ENCODE measurements around the gene SNTB2.
"Not testable (repeated sequence)": the region's sequence is repeated elsewhere in the genome, so short reads cannot be mapped to it uniquely, and the experiment has no call there.

Gene SNTB2

GRCh38 chr16:69236319-69236718 lies 49.4 kb downstream of the SNTB2 start:
- no peak for DNase-seq (ENCODE audit: low spot score)

GRCh38 chr16:69237296-69237695 lies 50.3 kb downstream of the SNTB2 start:
- DNase-seq (ENCODE audit: low spot score) = no peak

- no peak for DNase-seq (ENCODE audit: low spot score)
Observed at GRCh38 chr16:69239851-69240250, 52.9 kb downstream of the SNTB2 start.

GRCh38 chr16:69240331-69240730 lies 53.4 kb downstream of the SNTB2 start:
- no peak for DNase-seq (ENCODE audit: low spot score)

- no peak for DNase-seq (ENCODE audit: low spot score)
Observed at GRCh38 chr16:69241926-69242325, 55.0 kb downstream of the SNTB2 start.

GRCh38 chr16:69243479-69243878 lies 56.5 kb downstream of the SNTB2 start:
- no peak for DNase-seq (ENCODE audit: low spot score)

GRCh38 chr16:69244336-69244735 lies 57.4 kb downstream of the SNTB2 start:
- no peak for DNase-seq (ENCODE audit: low spot score)

GRCh38 chr16:69250081-69250480 lies 63.1 kb downstream of the SNTB2 start:
- no peak for DNase-seq (ENCODE audit: low spot score)

GRCh38 chr16:69253870-69254341 lies 66.9 kb downstream of the SNTB2 start:
- DNase-seq (ENCODE audit: low spot score) = no peak

GRCh38 chr16:69259428-69259764 lies 72.4 kb downstream of the SNTB2 start:
- not testable (repeated sequence) for DNase-seq (ENCODE audit: low spot score)

- no peak for DNase-seq (ENCODE audit: low spot score)
Observed at GRCh38 chr16:69260019-69260418, 73.1 kb downstream of the SNTB2 start.

- no peak for DNase-seq (ENCODE audit: low spot score)
Observed at GRCh38 chr16:69260506-69260905, 73.5 kb downstream of the SNTB2 start.

- no peak for DNase-seq (ENCODE audit: low spot score)
Observed at GRCh38 chr16:69266334-69267063, 79.5 kb downstream of the SNTB2 start.

- DNase-seq (ENCODE audit: low spot score) = no peak
Observed at GRCh38 chr16:69267633-69268032, 80.7 kb downstream of the SNTB2 start.

- DNase-seq (ENCODE audit: low spot score) = no peak
Observed at GRCh38 chr16:69270395-69270794, 83.4 kb downstream of the SNTB2 start.

- no peak for DNase-seq (ENCODE audit: low spot score)
Observed at GRCh38 chr16:69270831-69271230, 83.9 kb downstream of the SNTB2 start.

- no peak for DNase-seq (ENCODE audit: low spot score)
Observed at GRCh38 chr16:69273009-69273408, 86.0 kb downstream of the SNTB2 start.

- no peak for DNase-seq (ENCODE audit: low spot score)
Observed at GRCh38 chr16:69274699-69275235, 87.8 kb downstream of the SNTB2 start.

GRCh38 chr16:69276148-69277115 lies 89.5 kb downstream of the SNTB2 start:
- DNase-seq (ENCODE audit: low spot score) = no peak

GRCh38 chr16:69277413-69277812 lies 90.4 kb downstream of the SNTB2 start:
- DNase-seq (ENCODE audit: low spot score) = no peak

GRCh38 chr16:69283851-69284250 lies 96.9 kb downstream of the SNTB2 start:
- DNase-seq (ENCODE audit: low spot score) = no peak

GRCh38 chr16:69285240-69285639 lies 98.3 kb downstream of the SNTB2 start:
- DNase-seq (ENCODE audit: low spot score) = no peak

Measured in kidney capillary endothelial cell (primary cell).